HepG2 (cell line): Measurements from ENCODE around the gene TSPYL4. TPM values are rescaled to one million over a fixed set of nuclear protein-coding genes. Genes with fewer than 3 reads are reported as not detected.

Source experiments
- ELF3 ChIP-seq: IDR thresholded peaks from 2 replicates; pipeline ENCODE4 v1.6.1; 2016; ENCODE audit warnings: missing genetic modification reagents, missing compliant biosample characterization
- GABPA ChIP-seq, 2 experiments: IDR thresholded peaks; 2 replicates each; pipeline ENCODE4 v1.6.1; 2011 to 2016; ENCODE audit warnings: low read depth in 2 of 2, low read length in 1 of 2, missing biosample characterization in 1 of 2, missing genetic modification characterization in 1 of 2
- ONECUT2 ChIP-seq: sonication (generic); formaldehyde crosslinking; IDR thresholded peaks from 2 replicates; pipeline ENCODE4 v1.4.0; 2020; ENCODE audit warnings: missing genetic modification reagents
- PRMT3 ChIP-seq: sonication (generic); formaldehyde crosslinking; IDR thresholded peaks from 2 replicates; pipeline ENCODE4 v1.8.1; 2022; ENCODE audit warnings: low read depth, mild to moderate bottlenecking, moderate library complexity, missing genetic modification reagents, borderline replicate concordance
- SETDB1 ChIP-seq: sonication (generic); formaldehyde crosslinking; IDR thresholded peaks from 2 replicates; pipeline ENCODE4 v1.5.1; 2020; ENCODE audit warnings: missing genetic modification reagents, mild to moderate bottlenecking, borderline replicate concordance
- SMAD1 ChIP-seq: sonication (generic); formaldehyde crosslinking; IDR thresholded peaks from 2 replicates; pipeline ENCODE4 v1.4.0; 2020; ENCODE audit warnings: missing genetic modification reagents, low read depth, mild to moderate bottlenecking, borderline replicate concordance
- TAF1 ChIP-seq: sonication (generic); formaldehyde crosslinking; IDR thresholded peaks from 2 replicates; pipeline ENCODE4 v1.4.0; 2020; ENCODE audit warnings: missing genetic modification reagents
- TEAD2 ChIP-seq: sonication (generic); formaldehyde crosslinking; IDR thresholded peaks from 2 replicates; pipeline ENCODE4 v1.9.0; 2021; ENCODE audit warnings: missing genetic modification reagents
- ZBTB34 ChIP-seq: sonication (generic); formaldehyde crosslinking; IDR thresholded peaks from 2 replicates; pipeline ENCODE4 v1.8.0; 2022; ENCODE audit warnings: mild to moderate bottlenecking, missing genetic modification reagents
- ZNF282 ChIP-seq: fragments of 450-650 bp; IDR thresholded peaks from 2 replicates; pipeline ENCODE4 v1.6.1; 2018; ENCODE audit not compliant: partially characterized antibody
- ZNF558 ChIP-seq: sonication (generic); formaldehyde crosslinking; IDR thresholded peaks from 2 replicates; pipeline ENCODE4 v1.9.0; 2022; ENCODE audit warnings: mild to moderate bottlenecking, missing genetic modification reagents, borderline replicate concordance
- polyA plus RNA-seq, 8 experiments: library from polyadenylated mRNA; depleted of rRNA in 3 of 8; stranded (reverse) in 7 of 8; unstranded in 1 of 8; fragments of >200 nt; fragmentation: Illumina TruSeq in 4 of 8; extraction: Trizol in 4 of 8; gene quantifications; 2 replicates each; pipeline versions ENCODE4 v1.2.1 to v1.2.3, GENCODE V29; 2011 to 2016; ENCODE audit warnings: low read depth in 4 of 8, missing spikeins in 1 of 8, mixed read lengths in 1 of 8; ENCODE audit not compliant: insufficient read depth in 1 of 8
- total RNA-seq, 5 experiments: library from RNA; depleted of rRNA; stranded (reverse); fragments of >200 nt; fragmentation: Illumina TruSeq; extraction: Trizol; gene quantifications; 2 replicates each; pipeline ENCODE4 v1.2.3, GENCODE V29; 2016; ENCODE audit warnings: low read depth in 1 of 5
- TF ChIP-seq, protein P1 (sequence below): sonication (generic); formaldehyde crosslinking; IDR thresholded peaks from 2 replicates; pipeline ENCODE4 v1.5.0; 2020; ENCODE audit warnings: mild to moderate bottlenecking, missing genetic modification reagents, borderline replicate concordance
- TF ChIP-seq, protein P2 (sequence below): sonication (generic); formaldehyde crosslinking; IDR thresholded peaks from 2 replicates; pipeline ENCODE4 v1.9.0; 2021; ENCODE audit warnings: missing genetic modification reagents, mild to moderate bottlenecking, borderline replicate concordance
- TF ChIP-seq, protein P3 (sequence below): sonication (generic); formaldehyde crosslinking; IDR thresholded peaks from 2 replicates; pipeline ENCODE4 v1.4.0; 2020; ENCODE audit warnings: missing genetic modification reagents

The TSPYL4 gene
- total and polyA plus RNA-seq, 2 of the 13 experiments (the other 11 are each of a cell fraction or from before 2014, with no cell fraction given), result 18.0 to 19.7 TPM

DNA sequence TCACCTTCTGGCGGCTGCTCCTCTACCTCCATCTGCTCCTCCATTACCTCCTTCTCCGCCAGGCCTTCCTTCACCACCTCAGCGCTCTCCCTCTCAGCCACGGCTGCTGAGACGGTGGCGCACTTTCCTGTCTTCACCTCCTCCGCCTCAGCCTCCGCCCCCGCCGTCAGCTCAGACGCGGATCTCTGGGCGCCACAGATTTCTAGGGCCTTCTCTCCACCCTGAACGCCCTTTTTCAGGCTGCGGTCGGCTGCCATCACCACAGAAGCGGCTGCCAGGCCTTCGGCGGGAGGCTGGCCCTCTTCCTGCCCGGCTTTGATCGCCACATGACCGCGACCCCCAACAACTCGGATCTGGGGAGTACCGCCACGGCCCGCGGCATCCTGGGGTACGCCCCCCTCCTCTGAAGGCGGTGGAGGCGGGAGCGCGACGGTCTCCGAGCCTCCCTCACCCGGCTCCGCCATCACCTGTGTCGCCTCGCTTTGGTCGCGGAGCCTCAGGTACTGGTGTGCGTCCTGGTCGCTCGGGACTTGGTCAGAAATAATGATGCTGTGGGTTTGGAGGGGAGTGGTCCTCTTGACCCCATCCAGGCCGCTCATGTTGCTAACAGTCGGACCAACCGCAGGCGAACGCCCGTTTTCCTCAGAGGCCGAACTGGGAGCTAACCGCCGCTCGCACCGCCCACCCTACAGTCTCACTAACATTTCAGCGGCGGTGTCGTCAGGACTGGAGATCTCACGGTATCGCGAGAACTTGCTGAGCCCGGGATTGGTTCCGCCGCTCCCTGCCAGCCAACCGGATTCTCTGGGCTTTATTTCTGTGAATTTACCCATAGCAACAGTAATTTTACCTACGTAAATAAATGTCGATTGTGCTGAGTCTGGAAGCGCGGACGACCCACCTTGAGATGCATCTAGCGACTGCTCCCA, 25.6 kb upstream of the TSPYL4 start, which contains the start of gene TSPYL1 (continued):
- TF ChIP-seq, protein P1, sequence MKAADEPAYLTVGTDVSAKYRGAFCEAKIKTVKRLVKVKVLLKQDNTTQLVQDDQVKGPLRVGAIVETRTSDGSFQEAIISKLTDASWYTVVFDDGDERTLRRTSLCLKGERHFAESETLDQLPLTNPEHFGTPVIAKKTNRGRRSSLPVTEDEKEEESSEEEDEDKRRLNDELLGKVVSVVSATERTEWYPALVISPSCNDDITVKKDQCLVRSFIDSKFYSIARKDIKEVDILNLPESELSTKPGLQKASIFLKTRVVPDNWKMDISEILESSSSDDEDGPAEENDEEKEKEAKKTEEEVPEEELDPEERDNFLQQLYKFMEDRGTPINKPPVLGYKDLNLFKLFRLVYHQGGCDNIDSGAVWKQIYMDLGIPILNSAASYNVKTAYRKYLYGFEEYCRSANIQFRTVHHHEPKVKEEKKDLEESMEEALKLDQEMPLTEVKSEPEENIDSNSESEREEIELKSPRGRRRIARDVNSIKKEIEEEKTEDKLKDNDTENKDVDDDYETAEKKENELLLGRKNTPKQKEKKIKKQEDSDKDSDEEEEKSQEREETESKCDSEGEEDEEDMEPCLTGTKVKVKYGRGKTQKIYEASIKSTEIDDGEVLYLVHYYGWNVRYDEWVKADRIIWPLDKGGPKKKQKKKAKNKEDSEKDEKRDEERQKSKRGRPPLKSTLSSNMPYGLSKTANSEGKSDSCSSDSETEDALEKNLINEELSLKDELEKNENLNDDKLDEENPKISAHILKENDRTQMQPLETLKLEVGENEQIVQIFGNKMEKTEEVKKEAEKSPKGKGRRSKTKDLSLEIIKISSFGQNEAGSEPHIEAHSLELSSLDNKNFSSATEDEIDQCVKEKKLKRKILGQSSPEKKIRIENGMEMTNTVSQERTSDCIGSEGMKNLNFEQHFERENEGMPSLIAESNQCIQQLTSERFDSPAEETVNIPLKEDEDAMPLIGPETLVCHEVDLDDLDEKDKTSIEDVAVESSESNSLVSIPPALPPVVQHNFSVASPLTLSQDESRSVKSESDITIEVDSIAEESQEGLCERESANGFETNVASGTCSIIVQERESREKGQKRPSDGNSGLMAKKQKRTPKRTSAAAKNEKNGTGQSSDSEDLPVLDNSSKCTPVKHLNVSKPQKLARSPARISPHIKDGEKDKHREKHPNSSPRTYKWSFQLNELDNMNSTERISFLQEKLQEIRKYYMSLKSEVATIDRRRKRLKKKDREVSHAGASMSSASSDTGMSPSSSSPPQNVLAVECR, result peak; percentile 97
- TF ChIP-seq SETDB1 (CRISPR knock-in tag), result no peak
- TF ChIP-seq ZNF558 (CRISPR knock-in tag), result peak; percentile 83; the same call in 1 of the 2 replicates
- TF ChIP-seq ZNF282, result no peak
- peak; percentile 6; the same call in 1 of the 2 replicates for TF ChIP-seq PRMT3 (CRISPR knock-in tag)
- TF ChIP-seq, protein P2, sequence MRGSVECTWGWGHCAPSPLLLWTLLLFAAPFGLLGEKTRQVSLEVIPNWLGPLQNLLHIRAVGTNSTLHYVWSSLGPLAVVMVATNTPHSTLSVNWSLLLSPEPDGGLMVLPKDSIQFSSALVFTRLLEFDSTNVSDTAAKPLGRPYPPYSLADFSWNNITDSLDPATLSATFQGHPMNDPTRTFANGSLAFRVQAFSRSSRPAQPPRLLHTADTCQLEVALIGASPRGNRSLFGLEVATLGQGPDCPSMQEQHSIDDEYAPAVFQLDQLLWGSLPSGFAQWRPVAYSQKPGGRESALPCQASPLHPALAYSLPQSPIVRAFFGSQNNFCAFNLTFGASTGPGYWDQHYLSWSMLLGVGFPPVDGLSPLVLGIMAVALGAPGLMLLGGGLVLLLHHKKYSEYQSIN, result no peak
- no peak for TF ChIP-seq ONECUT2 (CRISPR knock-in tag)
- TF ChIP-seq SMAD1 (CRISPR knock-in tag), result 0 out of 2 replicates have a peak, but pooled peaks have one; percentile 84
- TF ChIP-seq GABPA (IDR thresholded peaks at IDR 0.05; ENCODE audit: low read depth, low read length), result no peak
- TF ChIP-seq GABPA (CRISPR knock-in tag; IDR thresholded peaks at IDR 0.05; ENCODE audit: low read depth), result 0 out of 2 replicates have a peak, but pooled peaks have one; percentile 18
- peak; percentile 16; the same call in 1 of the 2 replicates for TF ChIP-seq ELF3 (CRISPR knock-in tag)
- TF ChIP-seq TEAD2 (CRISPR knock-in tag), result peak; percentile 69; the same call in 1 of the 2 replicates
- peak; percentile 67; the same call in 1 of the 2 replicates for TF ChIP-seq ZBTB34
- TF ChIP-seq, protein P3, sequence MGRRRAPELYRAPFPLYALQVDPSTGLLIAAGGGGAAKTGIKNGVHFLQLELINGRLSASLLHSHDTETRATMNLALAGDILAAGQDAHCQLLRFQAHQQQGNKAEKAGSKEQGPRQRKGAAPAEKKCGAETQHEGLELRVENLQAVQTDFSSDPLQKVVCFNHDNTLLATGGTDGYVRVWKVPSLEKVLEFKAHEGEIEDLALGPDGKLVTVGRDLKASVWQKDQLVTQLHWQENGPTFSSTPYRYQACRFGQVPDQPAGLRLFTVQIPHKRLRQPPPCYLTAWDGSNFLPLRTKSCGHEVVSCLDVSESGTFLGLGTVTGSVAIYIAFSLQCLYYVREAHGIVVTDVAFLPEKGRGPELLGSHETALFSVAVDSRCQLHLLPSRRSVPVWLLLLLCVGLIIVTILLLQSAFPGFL (CRISPR knock-in tag), result no peak
- peak; percentile 95 for TF ChIP-seq TAF1 (CRISPR knock-in tag)
